CD1c-positive myeloid dendritic cell (primary cell): ENCODE data around the gene NUFIP1.
"Not testable (repeated sequence)": the region's sequence is repeated elsewhere in the genome, so short reads cannot be mapped to it uniquely, and the experiment has no call there.

Experiments
- DNase-seq: peaks from one replicate; pipeline ENCODE4 v3.0.0-alpha.2; 2016; ENCODE audit errors: extremely low spot score

The NUFIP1 gene

DNA sequence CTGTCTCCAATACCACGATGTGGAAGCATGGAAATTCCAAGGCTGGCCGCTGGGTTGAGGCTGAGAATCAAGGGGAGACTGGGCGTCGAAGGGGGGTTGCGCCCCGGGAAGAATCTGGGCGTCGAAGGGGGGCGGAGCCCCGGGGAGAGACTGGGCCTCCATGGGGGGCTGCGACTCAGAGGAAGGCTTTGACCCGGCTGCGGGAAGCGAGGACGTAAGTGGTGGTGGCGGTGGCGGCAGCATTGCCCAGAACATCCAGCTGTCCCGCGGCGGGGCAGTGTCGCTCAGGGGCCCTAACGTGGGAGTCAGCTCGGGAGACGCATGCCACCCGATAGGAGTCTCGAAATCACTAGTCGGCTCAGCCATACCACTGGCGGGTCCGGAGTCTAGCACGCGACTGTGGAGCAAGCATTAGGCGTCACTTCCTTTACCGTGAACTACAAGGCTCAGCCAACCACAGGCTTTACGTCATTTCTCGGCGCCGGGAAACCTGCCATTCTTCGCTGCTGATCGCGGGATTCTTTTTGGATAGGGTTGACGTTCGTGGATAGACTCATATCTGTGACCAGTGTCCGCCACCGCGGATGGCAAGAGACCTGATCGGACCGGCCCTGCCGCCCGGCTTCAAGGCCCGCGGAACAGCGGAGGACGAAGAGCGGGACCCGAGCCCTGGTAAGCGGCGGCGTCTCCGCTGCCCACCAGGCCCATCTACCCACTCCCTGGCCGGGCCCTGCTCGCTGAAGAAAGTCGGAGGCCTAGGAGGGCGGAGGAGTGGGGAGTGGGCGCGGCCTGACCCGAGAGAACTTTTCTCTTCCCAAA lies at the start of gene NUFIP1, which contains the start of gene GPALPP1:
Gene NUFIP1, minus strand, starts transcription at position 401 of the 819 bp plus-strand sequence. Its CDS starts 35 bp downstream, at position 366.
Gene GPALPP1, plus strand, starts transcription at position 468 of the 819 bp plus-strand sequence. Its CDS starts 117 bp downstream, at position 585.
- DNase-seq = peak; percentile 98

GRCh38 chr13:45036206-45036605 lies 46.9 kb upstream of the NUFIP1 start:
- DNase-seq = no peak

- DNase-seq = no peak
Observed at GRCh38 chr13:45034342-45034741, 45.1 kb upstream of the NUFIP1 start.

DNA sequence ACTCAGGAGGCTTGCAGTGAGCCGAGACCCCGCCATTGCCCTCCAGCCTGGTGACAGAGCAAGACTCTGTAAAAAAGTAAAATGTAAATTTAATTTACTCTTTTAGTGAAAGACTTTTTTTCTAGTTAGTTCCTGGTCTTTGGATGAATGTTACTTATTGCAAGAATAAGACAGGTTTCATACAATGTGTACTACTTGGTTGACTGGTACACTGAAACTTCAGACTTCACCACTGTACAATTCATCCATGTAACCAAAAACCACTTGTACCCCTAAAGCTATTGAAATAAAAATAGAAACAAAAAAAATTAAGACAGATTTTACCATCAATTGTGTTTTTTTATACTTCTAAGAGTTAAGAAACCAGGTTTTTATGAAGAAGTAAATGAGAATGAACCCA lies 35.6 kb upstream of the NUFIP1 start:
- DNase-seq = no peak

GRCh38 chr13:45021250-45021649 lies 32.0 kb upstream of the NUFIP1 start:
- DNase-seq = no peak

- not testable (repeated sequence) for DNase-seq
Observed at GRCh38 chr13:45019981-45020380, 30.7 kb upstream of the NUFIP1 start.

- no peak for DNase-seq
Observed at GRCh38 chr13:45016792-45017425, 27.6 kb upstream of the NUFIP1 start.

- DNase-seq = no peak
Observed at GRCh38 chr13:45015300-45015699, 26.0 kb upstream of the NUFIP1 start.

DNA sequence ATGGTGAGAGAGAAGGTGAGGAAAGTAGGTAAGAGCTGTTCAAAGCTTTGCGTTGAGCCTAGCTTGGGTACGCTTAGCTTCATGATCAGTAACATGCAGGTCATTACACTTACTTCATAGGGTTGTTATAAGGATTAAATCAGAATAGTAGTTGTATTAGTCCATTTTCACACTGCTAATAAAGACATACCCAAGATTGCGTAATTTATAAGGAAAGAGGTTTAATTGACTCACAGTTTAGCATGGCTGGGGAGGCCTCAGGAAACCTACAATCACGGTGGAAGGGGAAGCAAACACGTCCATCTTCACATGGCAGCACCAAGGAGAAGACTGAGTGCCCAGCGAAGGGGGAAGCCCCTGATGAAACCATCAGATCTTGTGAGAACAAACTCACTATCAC lies 21.9 kb upstream of the NUFIP1 start:
- no peak for DNase-seq

DNA sequence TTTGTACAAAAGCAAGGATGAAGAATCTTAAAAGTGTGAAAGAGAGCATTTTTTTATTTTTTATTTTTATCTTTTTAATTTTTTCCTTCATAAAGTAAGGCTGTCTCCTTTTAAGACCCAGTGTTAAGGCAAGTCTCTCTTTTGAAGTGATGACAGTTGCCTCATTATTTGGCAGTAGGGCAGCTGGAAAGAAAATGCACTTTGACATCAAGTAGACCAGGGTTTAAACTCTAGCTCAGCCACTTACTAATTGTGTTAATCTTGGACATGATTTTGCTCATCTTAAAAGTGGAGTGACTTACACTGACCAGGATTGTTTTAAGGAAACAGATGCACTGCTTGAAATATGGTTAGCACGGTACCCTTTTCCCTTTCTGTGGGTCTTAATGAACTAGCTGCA lies 18.6 kb upstream of the NUFIP1 start:
- no peak for DNase-seq

- DNase-seq = no peak
Observed at GRCh38 chr13:45007225-45007624, 18.0 kb upstream of the NUFIP1 start.

DNA sequence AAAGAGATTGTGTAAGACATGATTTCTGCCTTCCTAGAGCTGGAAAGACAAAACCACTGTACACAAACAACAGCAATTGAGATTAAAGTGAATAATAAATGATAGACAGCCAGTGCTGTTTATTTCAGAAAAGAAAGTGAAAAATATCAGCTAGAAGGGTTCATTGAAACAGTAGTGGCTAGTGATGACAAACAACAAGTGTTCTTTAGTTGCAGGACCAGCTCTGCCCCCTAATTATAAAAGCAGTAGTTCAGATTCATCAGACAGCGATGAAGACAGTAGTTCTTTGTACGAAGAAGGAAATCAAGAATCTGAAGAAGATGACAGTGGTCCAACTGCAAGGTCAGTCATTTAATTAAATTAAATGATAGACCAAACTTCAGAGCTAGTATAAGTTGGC lies 14.8 kb upstream of the NUFIP1 start:
- DNase-seq = no peak

- DNase-seq = no peak
Observed at GRCh38 chr13:45003417-45003816, 14.1 kb upstream of the NUFIP1 start.

GRCh38 chr13:44989941-44990340 lies 670 bp upstream of the NUFIP1 start:
- DNase-seq = peak; percentile 5

DNA sequence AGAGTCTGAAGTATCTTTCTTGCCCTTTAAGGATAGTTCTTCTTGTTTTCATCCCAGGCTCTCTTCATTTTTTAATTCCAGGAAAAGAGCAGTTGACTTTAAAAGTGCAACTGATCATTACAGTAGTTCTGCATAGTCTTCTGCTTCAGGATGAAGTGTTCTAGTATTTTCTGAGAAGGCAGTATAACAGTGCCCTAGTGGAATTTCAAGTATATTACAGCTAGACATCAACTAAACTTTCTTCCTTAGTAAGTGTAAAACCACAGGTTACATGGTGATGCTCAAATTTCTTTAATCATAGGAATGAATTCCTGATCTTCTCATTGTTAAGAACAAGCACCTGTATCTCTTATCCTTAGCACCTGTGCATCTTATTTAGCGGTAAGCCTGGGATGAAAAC lies 10.9 kb downstream of the NUFIP1 start:
- DNase-seq = no peak

GRCh38 chr13:44976949-44977583 lies 12.2 kb downstream of the NUFIP1 start:
- DNase-seq = no peak

DNA sequence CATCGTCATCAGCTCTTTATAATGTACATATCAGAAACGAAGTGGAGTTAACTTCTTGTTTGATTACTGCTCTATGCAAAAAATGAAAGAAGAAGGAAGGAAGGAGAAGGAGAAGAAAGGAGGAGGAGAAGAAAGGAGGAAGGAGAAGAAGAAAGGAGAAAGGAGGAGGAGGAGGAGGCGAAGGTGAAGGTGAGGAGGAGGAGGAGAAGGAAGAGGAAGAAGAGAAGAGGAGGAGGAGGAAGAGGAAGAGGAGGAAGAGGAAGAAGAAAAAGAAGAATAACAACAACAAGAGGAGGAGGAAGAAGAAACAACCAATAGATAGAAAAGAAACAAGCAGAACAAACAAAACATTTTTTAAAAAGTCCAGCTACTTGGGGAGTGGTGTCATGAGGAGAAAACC lies 13.1 kb downstream of the NUFIP1 start:
- DNase-seq = no peak

DNA sequence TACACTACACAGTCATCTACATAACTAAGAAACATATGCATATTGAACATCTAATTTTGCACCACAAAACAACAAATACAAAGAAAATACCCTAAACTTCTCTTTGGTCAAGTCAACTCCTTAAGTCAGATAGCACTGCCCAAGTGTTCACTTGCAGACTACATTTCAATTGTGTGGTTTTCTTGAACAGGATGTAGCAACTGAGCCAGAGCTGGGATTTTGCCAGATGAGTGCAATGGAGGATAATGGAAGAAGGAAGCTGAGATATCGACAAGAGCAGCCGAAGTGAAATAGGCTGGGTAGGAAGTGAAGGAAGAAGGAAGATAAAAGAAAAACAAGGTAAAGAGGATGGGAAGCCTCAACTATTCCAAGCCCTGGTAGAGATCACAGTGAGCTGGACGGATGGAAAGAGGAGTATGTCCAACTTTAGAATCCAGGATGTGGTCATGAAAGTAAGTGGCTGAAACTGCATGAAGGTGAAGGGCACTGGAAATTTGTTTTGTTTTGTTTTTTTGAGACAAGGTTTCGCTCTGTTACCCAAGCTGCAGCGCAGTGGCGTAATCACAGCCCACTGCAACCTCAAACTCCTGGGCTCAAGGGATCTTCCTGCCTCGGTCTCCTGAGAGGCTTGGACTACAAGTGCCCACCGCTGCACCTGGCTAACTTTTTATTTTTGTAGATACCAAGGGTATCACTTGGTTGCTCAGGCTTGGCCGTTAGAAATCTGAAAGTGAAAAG lies 15.0 kb downstream of the NUFIP1 start:
- peak; percentile 9 for DNase-seq

- DNase-seq = peak; percentile 42
Observed at GRCh38 chr13:44972956-44973581, 16.2 kb downstream of the NUFIP1 start.

GRCh38 chr13:44971656-44972595 lies 17.3 kb downstream of the NUFIP1 start:
- DNase-seq = no peak
